K562 (cell line): Measurements from ENCODE around the gene CDH6. TPM values are rescaled to one million over a fixed set of nuclear protein-coding genes. Genes with fewer than 3 reads are reported as not detected.

Source experiments
- ATAC-seq: fragments of 200-7000 bp; cut with Tn5 transposase; 3 replicates; pipeline ENCODE4 v1.9.1; 2020; ENCODE audit warnings: moderate library complexity
- BruUV-seq: library from RNA; stranded (reverse); fragments of 400-500 nt; replicated peaks from 2 replicates; lab custom pipeline; 2021; lab: Mats Ljungman, UMichigan
- CTCF ChIA-PET: fragments of 300-600 bp; formaldehyde crosslinking; extraction: SDS; loops from one replicate; lab custom pipeline; 2021; ENCODE audit warnings: low intra/inter-chr PET ratio; lab: Yijun Ruan, JAX
- POLR2A ChIA-PET: fragments of 300-600, 350-650 bp; sonication (Branson Sonifier 250); formaldehyde crosslinking; extraction: SDS; loops from one replicate; lab custom pipeline; 2021; ENCODE audit warnings: antibody characterized with exemption, inconsistent platforms; lab: Yijun Ruan, JAX
- DNase-seq, 4 experiments: peaks; one replicate each; pipeline versions ENCODE4 v3.0.0 to v3.0.0-alpha.2; 2011 to 2018; ENCODE audit warnings: low spot score in 3 of 4, mixed read lengths in 3 of 4; ENCODE audit errors: extremely low read depth in 1 of 4
- FAIRE-seq: peaks from 2 replicates; lab custom pipeline; 2011; peaks lifted over from hg19 to GRCh38; lab: Jason Lieb, UNC
- H2AFZ ChIP-seq: 2 replicates; pipeline ENCODE4 v1.6.0; 2011; ENCODE audit warnings: low read depth, low read length, control low read depth, inconsistent platforms
- H3K27ac ChIP-seq: fragments of 200-600 bp; 3 replicates; pipeline ENCODE4 v1.8.0; 2011; ENCODE audit warnings: low read depth, mild to moderate bottlenecking, control low read depth, inconsistent platforms, low read length, moderate library complexity, mixed read lengths; ENCODE audit errors: extremely low read depth
- H3K27me3 ChIP-seq, 2 experiments: fragments of 300-600 bp in 1 of 2; 2 replicates in 1 of 2; 3 replicates in 1 of 2; pipeline versions ENCODE4 v1.6.0 to v1.8.0; 2011; ENCODE audit warnings: inconsistent platforms in 2 of 2, low read length in 2 of 2, mild to moderate bottlenecking in 1 of 2, mixed read lengths in 1 of 2, moderate library complexity in 1 of 2; ENCODE audit not compliant: control insufficient read depth in 2 of 2, insufficient read depth in 2 of 2
- H3K36me3 ChIP-seq: fragments of 300-600 bp; 3 replicates; pipeline ENCODE4 v1.8.0; 2011; ENCODE audit warnings: mild to moderate bottlenecking, low read length, inconsistent platforms; ENCODE audit not compliant: control insufficient read depth, insufficient read depth
- H3K4me1 ChIP-seq, 2 experiments: fragments of 200-600 bp in 1 of 2; replicated peaks in 1 of 2; 2 replicates in 1 of 2; 3 replicates in 1 of 2; pipeline versions ENCODE4 v1.5.1 to v1.8.0; 2011; ENCODE audit warnings: inconsistent platforms in 2 of 2, low read length in 2 of 2, mild to moderate bottlenecking in 1 of 2, mixed read lengths in 1 of 2, moderate library complexity in 1 of 2; ENCODE audit not compliant: control insufficient read depth in 2 of 2, insufficient read depth in 2 of 2
- H3K4me2 ChIP-seq: 2 replicates; pipeline ENCODE4 v1.6.1; 2011; ENCODE audit warnings: low read length, control low read depth, inconsistent platforms, mixed read lengths; ENCODE audit not compliant: insufficient read depth
- H3K4me3 ChIP-seq: fragments of 200-600 bp; sonication (generic), shearing (Covaris generic); 2 replicates; pipeline ENCODE4 v1.5.1; 2016; ENCODE audit warnings: control low read depth, inconsistent platforms
- H3K79me2 ChIP-seq: fragments of 200-600 bp; 3 replicates; pipeline ENCODE4 v1.8.0; 2011; ENCODE audit warnings: low read length, inconsistent platforms; ENCODE audit not compliant: control insufficient read depth, insufficient read depth
- H3K9ac ChIP-seq, 2 experiments: 2 replicates each; pipeline versions ENCODE4 v1.6.0 to v1.6.1; 2011; ENCODE audit warnings: low read depth in 2 of 2, low read length in 2 of 2, control low read depth in 1 of 2, inconsistent platforms in 1 of 2, mild to moderate bottlenecking in 1 of 2, mixed read lengths in 1 of 2; ENCODE audit not compliant: insufficient read depth in 1 of 2
- H3K9me1 ChIP-seq: one replicate; pipeline ENCODE4 v1.6.0; 2011; ENCODE audit warnings: inconsistent platforms, mild to moderate bottlenecking, low read length, moderate library complexity; ENCODE audit not compliant: control insufficient read depth, insufficient read depth
- H3K9me3 ChIP-seq: replicated peaks from 2 replicates; pipeline ENCODE4 v1.5.1; 2011; ENCODE audit warnings: low read depth, low read length, inconsistent platforms; ENCODE audit not compliant: control insufficient read depth, insufficient read depth
- H4K20me1 ChIP-seq: replicated peaks from 2 replicates; pipeline ENCODE4 v1.6.1; 2011; ENCODE audit warnings: low read length, inconsistent platforms, mixed read lengths; ENCODE audit not compliant: control insufficient read depth, insufficient read depth
- EGR1 ChIP-seq: fragments of 450-650 bp; conservative IDR thresholded peaks from 2 replicates; pipeline ENCODE4 v1.6.1; 2017; ENCODE audit warnings: mild to moderate bottlenecking
- ELF1 ChIP-seq: fragments of 200-800 bp; sonication (Bioruptor generic); IDR thresholded peaks from 2 replicates; pipeline ENCODE4 v1.6.1; 2016; ENCODE audit warnings: missing genetic modification characterization, missing compliant biosample characterization
- FOXJ2 ChIP-seq: fragments of 200-800 bp; sonication (Bioruptor generic); IDR thresholded peaks from 2 replicates; pipeline ENCODE4 v1.6.1; 2016; ENCODE audit warnings: missing genetic modification characterization, missing compliant biosample characterization
- HMBOX1 ChIP-seq: sonication (generic); IDR thresholded peaks from 2 replicates; pipeline ENCODE4 v1.6.1; 2016
- HOXB6 ChIP-seq: fragments of 250-450 bp; sonication (Bioruptor Pico); IDR thresholded peaks from 2 replicates; pipeline ENCODE4 v1.5.1; 2022; ENCODE audit warnings: mild to moderate bottlenecking, borderline replicate concordance
- MAFF ChIP-seq: IDR thresholded peaks from 2 replicates; pipeline ENCODE4 v1.6.1; 2012; ENCODE audit warnings: low read length, improper control_type of control experiment
- MECOM ChIP-seq: fragments of 250-450 bp; sonication (Bioruptor Pico); IDR thresholded peaks from 2 replicates; pipeline ENCODE4 v1.8.0; 2022; ENCODE audit warnings: inconsistent platforms
- MNT ChIP-seq, 2 experiments: fragments of 450-650 bp; conservative IDR thresholded peaks; 2 replicates each; pipeline ENCODE4 v1.6.1; 2017; ENCODE audit warnings: mild to moderate bottlenecking in 2 of 2, moderate library complexity in 2 of 2
- NBN ChIP-seq: fragments of 450-650 bp; IDR thresholded peaks from 2 replicates; pipeline ENCODE4 v1.6.1; 2016; ENCODE audit warnings: low read depth, mild to moderate bottlenecking
- POLR2A ChIP-seq: fragments of 450-650 bp; conservative IDR thresholded peaks from 2 replicates; pipeline ENCODE4 v1.6.1; 2016
- PTBP1 ChIP-seq: fragments of 200-400 bp; formaldehyde crosslinking; IDR thresholded peaks from 2 replicates; pipeline ENCODE4 v1.6.1; 2017; ENCODE audit warnings: low read depth, low read length
- SMC3 ChIP-seq: conservative IDR thresholded peaks from 2 replicates; pipeline ENCODE4 v1.6.1; 2011; ENCODE audit warnings: low read depth, low read length, improper control_type of control experiment; ENCODE audit not compliant: insufficient read depth
- TEAD2 ChIP-seq: fragments of 450-650 bp; IDR thresholded peaks from 2 replicates; pipeline ENCODE4 v1.6.1; 2016; ENCODE audit warnings: missing genetic modification characterization, control low read depth, missing compliant biosample characterization
- USF2 ChIP-seq: sonication (generic); formaldehyde crosslinking; IDR thresholded peaks from 2 replicates; pipeline ENCODE4 v1.5.0; 2020; ENCODE audit warnings: missing genetic modification reagents
- YY1 ChIP-seq, 3 experiments: IDR thresholded peaks; 2 replicates each; pipeline ENCODE4 v1.6.1; 2011; ENCODE audit warnings: low read length in 2 of 3, mild to moderate bottlenecking in 2 of 3, moderate library complexity in 2 of 3, borderline replicate concordance in 1 of 3, control low read depth in 1 of 3, low read depth in 1 of 3; ENCODE audit not compliant: insufficient read depth in 3 of 3, insufficient replicate concordance in 2 of 3, control insufficient read depth in 1 of 3, insufficient read length in 1 of 3; ENCODE audit errors: extremely low read depth in 1 of 3
- ZNF175 ChIP-seq: fragments of 200-800 bp; sonication (Bioruptor generic); IDR thresholded peaks from 2 replicates; pipeline ENCODE4 v1.6.1; 2016; ENCODE audit warnings: low read depth, mild to moderate bottlenecking, missing genetic modification characterization, missing compliant biosample characterization
- ZNF316 ChIP-seq: fragments of 450-650 bp; IDR thresholded peaks from 2 replicates; pipeline ENCODE4 v1.6.1; 2016
- ZNF584 ChIP-seq: fragments of 200-800 bp; sonication (Bioruptor generic); IDR thresholded peaks from 2 replicates; pipeline ENCODE4 v1.6.1; 2016; ENCODE audit warnings: low read depth, mild to moderate bottlenecking, missing genetic modification characterization, missing compliant biosample characterization
- ZNF764 ChIP-seq: fragments of 250-450 bp; sonication (Bioruptor Pico); IDR thresholded peaks from 2 replicates; pipeline ENCODE4 v1.4.0; 2020; ENCODE audit warnings: low read depth, mild to moderate bottlenecking, moderate library complexity
- in situ Hi-C: fragments of 300-500 bp; cut with MboI; formaldehyde crosslinking; loops from 4 replicates; pipeline ENCODE4 v1.15.0; 2018; ENCODE audit warnings: inconsistent platforms, mixed read lengths
- intact Hi-C: fragments of 100-400 bp; cut with micrococcal nuclease; formaldehyde crosslinking; loops from 2 replicates; pipeline ENCODE4 v1.14.2; 2022
- polyA plus RNA-seq, 8 experiments: library from polyadenylated mRNA; depleted of rRNA in 4 of 8; stranded (reverse) in 5 of 8; unstranded in 3 of 8; fragments of >200 nt; fragmentation: Nextera tagmentation in 2 of 8; fragmentation: Illumina TruSeq in 1 of 8; extraction: Ambion mirVana in 2 of 8; extraction: Trizol in 1 of 8; gene quantifications; 2 replicates each; pipeline versions ENCODE4 v1.2.1 to v1.2.3, GENCODE V29; 2011 to 2014; ENCODE audit warnings: inconsistent platforms in 1 of 8, missing spikeins in 1 of 8
- total RNA-seq, 7 experiments: library from RNA; depleted of rRNA in 6 of 7; stranded (reverse); fragments of >200 nt in 6 of 7; fragmentation: Illumina TruSeq in 2 of 7; extraction: Trizol in 2 of 7; gene quantifications; 2 replicates each; pipeline versions ENCODE4 v1.2.1 to v1.2.3, GENCODE V29; 2011 to 2021; ENCODE audit warnings: low replicate concordance in 1 of 7

Gene CDH6
- total and polyA plus RNA-seq, 9 of the 15 experiments (the other 6 are each of a cell fraction or from before 2014, with no cell fraction given), result not detected

- TF ChIP-seq POLR2A (no peak), TEAD2 (tag) (no peak), MECOM (CRISPR knock-in tag) (no peak)
Observed at GRCh38 chr5:31285025-31285424, 91.5 kb downstream of the CDH6 start (continued).

GRCh38 chr5:31287985-31288384 is 94.5 kb downstream of the CDH6 start:
- no peak overlapping the region for H3K4me3 ChIP-seq
- no peak overlapping the region for H3K9ac ChIP-seq
- no peaks in the 10 kb centered on the region for H3K79me2 ChIP-seq
- BruUV-seq, result no TSS peak
- no peaks in the 10 kb centered on the region for H3K9me3 ChIP-seq
- no peaks in the 10 kb centered on the region for H3K9me1 ChIP-seq
- no peaks in the 10 kb centered on the region for H4K20me1 ChIP-seq
- POLR2A ChIA-PET, result no interaction called here
- CTCF ChIA-PET, result no interaction called here
- DNase-seq (no peak), FAIRE-seq (no peak), ATAC-seq (no peak)
- no peaks in the 10 kb centered on the region; a peak in 1 of 5 replicates for H3K27me3 ChIP-seq
- H3K27ac ChIP-seq, result no peak overlapping the region
- H2AFZ ChIP-seq, result no peak overlapping the region
- in situ Hi-C loops, result no loop called here
- no peaks in the 10 kb centered on the region for H3K36me3 ChIP-seq
- no peaks in the 10 kb centered on the region for H3K4me1 ChIP-seq
- H3K4me2 ChIP-seq, result no peak overlapping the region
- intact Hi-C loops, result no loop called here
- no peak for TF ChIP-seq MNT (conservative IDR thresholded peaks at IDR 0.05)
- no peak for TF ChIP-seq YY1 (IDR thresholded peaks at IDR 0.05; ENCODE audit: borderline replicate concordance in 1 of 3, control insufficient read depth in 1 of 3, extremely low read depth in 1 of 3, insufficient read depth in 3 of 3, insufficient read length in 1 of 3, insufficient replicate concordance in 2 of 3, low read depth in 1 of 3, low read length in 2 of 3)
- TF ChIP-seq MAFF, result no peak
- no peak for TF ChIP-seq ZNF175 (CRISPR knock-in tag)
- no peak for TF ChIP-seq EGR1
- no peak for TF ChIP-seq ZNF584 (CRISPR knock-in tag)
- no peak for TF ChIP-seq ZNF764
- no peak for TF ChIP-seq HOXB6 (CRISPR knock-in tag)
- TF ChIP-seq NBN, result no peak
- no peak for TF ChIP-seq ELF1 (tag)
- no peak for TF ChIP-seq FOXJ2
- no peak for TF ChIP-seq USF2 (CRISPR knock-in tag)
- no peak for TF ChIP-seq ZNF316
- no peak for TF ChIP-seq SMC3
- no peak for TF ChIP-seq PTBP1
- TF ChIP-seq HMBOX1, result no peak
